ENCODE measurements around the gene ALDH3B1. TPM values are rescaled to one million over a fixed set of nuclear protein-coding genes. Genes with fewer than 3 reads are reported as not detected.
A peak's percentile ranks its signal among the peaks of the same experiment; 100 is the strongest.
"Not testable (repeated sequence)": the region's sequence is repeated elsewhere in the genome, so short reads cannot be mapped to it uniquely, and the experiment has no call there.

The ALDH3B1 gene
- polyA plus RNA-seq, 1 donor from 2014 or later = not detected

- not testable (repeated sequence) for H3K27ac ChIP-seq (ENCODE audit: low read length); H3K4me3 ChIP-seq (ENCODE audit: low read length); H3K36me3 ChIP-seq (ENCODE audit: insufficient read depth, low read length); H4K20me1 ChIP-seq (ENCODE audit: insufficient read depth); H3K9me2 ChIP-seq (ENCODE audit: insufficient read depth, low read length); H2AFZ ChIP-seq (ENCODE audit: low read depth, low read length); H3K27me3 ChIP-seq (ENCODE audit: insufficient read depth, low read depth, low read length); H3F3A ChIP-seq (ENCODE audit: insufficient read depth, low read length, poor library complexity, severe bottlenecking); H3K4me2 ChIP-seq (ENCODE audit: low read length); H3K9ac ChIP-seq (ENCODE audit: low read length); H3K9me3 ChIP-seq (ENCODE audit: low read length); H3K79me2 ChIP-seq (replicated peaks; ENCODE audit: insufficient read depth, low read length)
These were observed 19.4 kb upstream of the ALDH3B1 start for GRCh38 chr11:67990546-67991346.

GRCh38 chr11:67991347-67992121 lies 18.6 kb upstream of the ALDH3B1 start:
- not testable (repeated sequence) for H3K4me2 ChIP-seq (ENCODE audit: low read length); H3K27me3 ChIP-seq (ENCODE audit: insufficient read depth, low read depth, low read length); H4K20me1 ChIP-seq (ENCODE audit: insufficient read depth); H3F3A ChIP-seq (ENCODE audit: insufficient read depth, low read length, poor library complexity, severe bottlenecking); H3K36me3 ChIP-seq (ENCODE audit: insufficient read depth, low read length); H3K4me3 ChIP-seq (ENCODE audit: low read length); H3K9ac ChIP-seq (ENCODE audit: low read length); H3K27ac ChIP-seq (ENCODE audit: low read length); H2AFZ ChIP-seq (ENCODE audit: low read depth, low read length); H3K9me3 ChIP-seq (ENCODE audit: low read length); H3K79me2 ChIP-seq (replicated peaks; ENCODE audit: insufficient read depth, low read length); H3K9me2 ChIP-seq (ENCODE audit: insufficient read depth, low read length)

- H3K27ac ChIP-seq (ENCODE audit: low read length); H4K20me1 ChIP-seq (ENCODE audit: insufficient read depth); H3K9me3 ChIP-seq (ENCODE audit: low read length); H3K79me2 ChIP-seq (replicated peaks; ENCODE audit: insufficient read depth, low read length); H3K36me3 ChIP-seq (ENCODE audit: insufficient read depth, low read length); H3K9me2 ChIP-seq (ENCODE audit: insufficient read depth, low read length); H3F3A ChIP-seq (ENCODE audit: insufficient read depth, low read length, poor library complexity, severe bottlenecking); H2AFZ ChIP-seq (ENCODE audit: low read depth, low read length); H3K9ac ChIP-seq (ENCODE audit: low read length); H3K27me3 ChIP-seq (ENCODE audit: insufficient read depth, low read depth, low read length); H3K4me2 ChIP-seq (ENCODE audit: low read length); H3K4me3 ChIP-seq (ENCODE audit: low read length): not testable (repeated sequence)
- TF ChIP-seq SMC3 (conservative IDR thresholded peaks at IDR 0.05; ENCODE audit: poor library complexity) = peak; percentile 51
- peak; percentile 52 for TF ChIP-seq RAD21 (conservative IDR thresholded peaks at IDR 0.05)
- peak; percentile 63 for TF ChIP-seq CTCF (IDR thresholded peaks at IDR 0.05; ENCODE audit: poor library complexity, severe bottlenecking)
These were observed 16.3 kb upstream of the ALDH3B1 start for GRCh38 chr11:67993821-67994220.

- not testable (repeated sequence) for H3K27me3 ChIP-seq (ENCODE audit: insufficient read depth, low read depth, low read length); H3K36me3 ChIP-seq (ENCODE audit: insufficient read depth, low read length); H3K9me2 ChIP-seq (ENCODE audit: insufficient read depth, low read length); H4K20me1 ChIP-seq (ENCODE audit: insufficient read depth); H2AFZ ChIP-seq (ENCODE audit: low read depth, low read length); H3K79me2 ChIP-seq (replicated peaks; ENCODE audit: insufficient read depth, low read length); H3K4me2 ChIP-seq (ENCODE audit: low read length); H3K27ac ChIP-seq (ENCODE audit: low read length); H3F3A ChIP-seq (ENCODE audit: insufficient read depth, low read length, poor library complexity, severe bottlenecking); H3K4me3 ChIP-seq (ENCODE audit: low read length); H3K9me3 ChIP-seq (ENCODE audit: low read length); H3K9ac ChIP-seq (ENCODE audit: low read length)
These were observed 15.7 kb upstream of the ALDH3B1 start for GRCh38 chr11:67994387-67994786.

GRCh38 chr11:67995129-67995528 lies 15.0 kb upstream of the ALDH3B1 start:
- not testable (repeated sequence) for H3K27me3 ChIP-seq (ENCODE audit: insufficient read depth, low read depth, low read length); H3K36me3 ChIP-seq (ENCODE audit: insufficient read depth, low read length)

GRCh38 chr11:67995579-67995978 lies 14.5 kb upstream of the ALDH3B1 start:
- not testable (repeated sequence) for H3K36me3 ChIP-seq (ENCODE audit: insufficient read depth, low read length); H3K9me2 ChIP-seq (ENCODE audit: insufficient read depth, low read length); H3K4me2 ChIP-seq (ENCODE audit: low read length); H3K9ac ChIP-seq (ENCODE audit: low read length); H3F3A ChIP-seq (ENCODE audit: insufficient read depth, low read length, poor library complexity, severe bottlenecking); H3K27ac ChIP-seq (ENCODE audit: low read length); H2AFZ ChIP-seq (ENCODE audit: low read depth, low read length); H4K20me1 ChIP-seq (ENCODE audit: insufficient read depth); H3K4me3 ChIP-seq (ENCODE audit: low read length); H3K9me3 ChIP-seq (ENCODE audit: low read length); H3K79me2 ChIP-seq (replicated peaks; ENCODE audit: insufficient read depth, low read length); H3K27me3 ChIP-seq (ENCODE audit: insufficient read depth, low read depth, low read length)

More at GRCh38 chr11:67995129-67995528, 15.0 kb upstream of the ALDH3B1 start:
- H4K20me1 ChIP-seq (ENCODE audit: insufficient read depth); H3K9ac ChIP-seq (ENCODE audit: low read length); H3K27ac ChIP-seq (ENCODE audit: low read length); H3F3A ChIP-seq (ENCODE audit: insufficient read depth, low read length, poor library complexity, severe bottlenecking); H2AFZ ChIP-seq (ENCODE audit: low read depth, low read length); H3K9me3 ChIP-seq (ENCODE audit: low read length); H3K9me2 ChIP-seq (ENCODE audit: insufficient read depth, low read length); H3K79me2 ChIP-seq (replicated peaks; ENCODE audit: insufficient read depth, low read length); H3K4me3 ChIP-seq (ENCODE audit: low read length); H3K4me2 ChIP-seq (ENCODE audit: low read length): not testable (repeated sequence)
